HepG2 (cell line): Measurements from ENCODE around the gene BLOC1S4. TPM values are rescaled to one million over a fixed set of nuclear protein-coding genes. Genes with fewer than 3 reads are reported as not detected.
A peak's percentile ranks its signal among the peaks of the same experiment; 100 is the strongest.

Experiments used
- ISL2 ChIP-seq: sonication (generic); formaldehyde crosslinking; IDR thresholded peaks from 2 replicates; pipeline ENCODE4 v1.5.0; 2020; ENCODE audit warnings: missing genetic modification reagents
- KDM3A ChIP-seq: IDR thresholded peaks from 2 replicates; pipeline ENCODE4 v1.6.1; 2018; ENCODE audit warnings: low read depth, missing compliant biosample characterization
- KLF16 ChIP-seq, 2 experiments: sonication (generic) in 1 of 2; formaldehyde crosslinking in 1 of 2; IDR thresholded peaks; 2 replicates each; pipeline versions ENCODE4 v1.6.1 to v1.8.0; 2016 to 2023; ENCODE audit warnings: missing genetic modification reagents in 2 of 2, missing compliant biosample characterization in 1 of 2
- MAF1 ChIP-seq: sonication (generic); formaldehyde crosslinking; IDR thresholded peaks from 2 replicates; pipeline ENCODE4 v1.5.0; 2020; ENCODE audit warnings: missing genetic modification reagents, borderline replicate concordance
- RFXAP ChIP-seq: sonication (generic); formaldehyde crosslinking; IDR thresholded peaks from 2 replicates; pipeline ENCODE4 v1.4.0; 2020; ENCODE audit warnings: missing genetic modification reagents, borderline replicate concordance
- SAFB2 ChIP-seq: sonication (generic); formaldehyde crosslinking; IDR thresholded peaks from 2 replicates; pipeline ENCODE4 v1.5.1; 2020; ENCODE audit warnings: missing genetic modification reagents, low read depth, mild to moderate bottlenecking, borderline replicate concordance
- SNAPC4 ChIP-seq: sonication (generic); formaldehyde crosslinking; IDR thresholded peaks from 2 replicates; pipeline ENCODE4 v1.4.0; 2020; ENCODE audit warnings: mild to moderate bottlenecking, missing genetic modification reagents
- ZBTB21 ChIP-seq: sonication (generic); formaldehyde crosslinking; IDR thresholded peaks from 2 replicates; pipeline ENCODE4 v1.4.0; 2020; ENCODE audit warnings: missing genetic modification reagents
- ZFP90 ChIP-seq: sonication (generic); formaldehyde crosslinking; IDR thresholded peaks from 2 replicates; pipeline ENCODE4 v1.8.0; 2022; ENCODE audit warnings: missing genetic modification reagents, mild to moderate bottlenecking, inconsistent platforms, borderline replicate concordance
- ZNF121 ChIP-seq: sonication (generic); formaldehyde crosslinking; IDR thresholded peaks from 2 replicates; pipeline ENCODE4 v1.5.0; 2020; ENCODE audit warnings: mild to moderate bottlenecking, missing genetic modification reagents
- ZNF24 ChIP-seq: fragments of 450-650 bp; IDR thresholded peaks from 2 replicates; pipeline ENCODE4 v1.6.1; 2017; ENCODE audit warnings: antibody characterized with exemption, mild to moderate bottlenecking
- ZNF33A ChIP-seq: sonication (generic); formaldehyde crosslinking; IDR thresholded peaks from 2 replicates; pipeline ENCODE4 v1.5.1; 2020; ENCODE audit warnings: missing genetic modification reagents, mild to moderate bottlenecking, moderate library complexity, borderline replicate concordance
- ZNF598 ChIP-seq: sonication (generic); formaldehyde crosslinking; IDR thresholded peaks from 2 replicates; pipeline ENCODE4 v1.5.1; 2020; ENCODE audit warnings: mild to moderate bottlenecking, missing genetic modification reagents, borderline replicate concordance
- ZNF605 ChIP-seq: sonication (generic); formaldehyde crosslinking; IDR thresholded peaks from 2 replicates; pipeline ENCODE4 v1.8.0; 2022; ENCODE audit warnings: mild to moderate bottlenecking, missing genetic modification reagents
- ZNF629 ChIP-seq: sonication (generic); formaldehyde crosslinking; conservative IDR thresholded peaks from 2 replicates; pipeline ENCODE4 v1.5.0; 2020; ENCODE audit warnings: missing genetic modification reagents
- ZNF75D ChIP-seq: sonication (generic); formaldehyde crosslinking; IDR thresholded peaks from 2 replicates; pipeline ENCODE4 v1.8.1; 2023; ENCODE audit warnings: missing genetic modification reagents, mild to moderate bottlenecking, borderline replicate concordance
- polyA plus RNA-seq, 8 experiments: library from polyadenylated mRNA; depleted of rRNA in 3 of 8; stranded (reverse) in 7 of 8; unstranded in 1 of 8; fragments of >200 nt; fragmentation: Illumina TruSeq in 4 of 8; extraction: Trizol in 4 of 8; gene quantifications; 2 replicates each; pipeline versions ENCODE4 v1.2.1 to v1.2.3, GENCODE V29; 2011 to 2016; ENCODE audit warnings: low read depth in 4 of 8, missing spikeins in 1 of 8, mixed read lengths in 1 of 8; ENCODE audit not compliant: insufficient read depth in 1 of 8
- total RNA-seq, 5 experiments: library from RNA; depleted of rRNA; stranded (reverse); fragments of >200 nt; fragmentation: Illumina TruSeq; extraction: Trizol; gene quantifications; 2 replicates each; pipeline ENCODE4 v1.2.3, GENCODE V29; 2016; ENCODE audit warnings: low read depth in 1 of 5
- TF ChIP-seq, protein P1 (sequence below): sonication (generic); formaldehyde crosslinking; IDR thresholded peaks from 2 replicates; pipeline ENCODE4 v1.5.1; 2020; ENCODE audit warnings: mild to moderate bottlenecking, missing genetic modification reagents, moderate library complexity
- TF ChIP-seq, protein P2 (sequence below): IDR thresholded peaks from 2 replicates; pipeline ENCODE4 v1.6.1; 2016; ENCODE audit warnings: missing genetic modification reagents, missing compliant biosample characterization

The BLOC1S4 gene
- total and polyA plus RNA-seq, 2 of the 13 experiments (the other 11 are each of a cell fraction or from before 2014, with no cell fraction given), result 15.5 to 20.9 TPM

DNA sequence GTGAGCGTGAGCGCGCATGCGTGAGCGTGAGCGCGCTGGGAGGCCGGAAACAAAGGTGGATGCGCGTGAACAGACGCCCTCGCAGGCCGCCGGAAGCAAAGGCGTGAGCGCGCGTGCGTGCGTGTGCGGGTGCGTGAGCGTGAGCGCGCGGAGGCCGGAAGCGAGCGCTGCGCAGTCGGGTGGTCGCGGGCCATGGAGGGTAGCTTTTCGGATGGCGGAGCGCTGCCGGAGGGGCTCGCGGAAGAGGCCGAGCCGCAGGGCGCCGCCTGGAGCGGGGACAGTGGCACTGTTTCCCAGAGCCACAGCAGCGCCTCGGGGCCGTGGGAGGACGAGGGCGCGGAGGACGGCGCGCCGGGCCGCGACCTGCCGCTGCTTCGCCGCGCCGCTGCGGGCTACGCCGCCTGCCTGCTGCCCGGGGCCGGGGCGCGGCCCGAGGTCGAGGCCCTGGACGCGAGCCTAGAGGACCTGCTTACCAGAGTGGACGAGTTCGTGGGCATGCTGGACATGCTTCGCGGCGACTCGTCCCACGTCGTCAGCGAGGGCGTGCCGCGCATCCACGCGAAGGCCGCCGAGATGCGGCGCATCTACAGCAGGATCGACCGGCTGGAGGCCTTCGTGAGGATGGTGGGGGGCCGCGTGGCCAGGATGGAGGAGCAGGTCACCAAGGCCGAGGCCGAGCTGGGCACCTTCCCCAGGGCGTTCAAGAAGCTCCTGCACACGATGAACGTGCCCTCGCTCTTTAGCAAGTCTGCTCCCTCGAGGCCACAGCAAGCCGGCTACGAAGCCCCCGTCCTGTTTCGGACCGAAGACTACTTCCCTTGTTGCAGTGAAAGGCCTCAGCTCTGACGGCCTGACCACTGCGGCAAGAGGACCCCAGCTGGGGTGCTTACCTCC is at the start of gene BLOC1S4 (continued):
- TF ChIP-seq, protein P1, sequence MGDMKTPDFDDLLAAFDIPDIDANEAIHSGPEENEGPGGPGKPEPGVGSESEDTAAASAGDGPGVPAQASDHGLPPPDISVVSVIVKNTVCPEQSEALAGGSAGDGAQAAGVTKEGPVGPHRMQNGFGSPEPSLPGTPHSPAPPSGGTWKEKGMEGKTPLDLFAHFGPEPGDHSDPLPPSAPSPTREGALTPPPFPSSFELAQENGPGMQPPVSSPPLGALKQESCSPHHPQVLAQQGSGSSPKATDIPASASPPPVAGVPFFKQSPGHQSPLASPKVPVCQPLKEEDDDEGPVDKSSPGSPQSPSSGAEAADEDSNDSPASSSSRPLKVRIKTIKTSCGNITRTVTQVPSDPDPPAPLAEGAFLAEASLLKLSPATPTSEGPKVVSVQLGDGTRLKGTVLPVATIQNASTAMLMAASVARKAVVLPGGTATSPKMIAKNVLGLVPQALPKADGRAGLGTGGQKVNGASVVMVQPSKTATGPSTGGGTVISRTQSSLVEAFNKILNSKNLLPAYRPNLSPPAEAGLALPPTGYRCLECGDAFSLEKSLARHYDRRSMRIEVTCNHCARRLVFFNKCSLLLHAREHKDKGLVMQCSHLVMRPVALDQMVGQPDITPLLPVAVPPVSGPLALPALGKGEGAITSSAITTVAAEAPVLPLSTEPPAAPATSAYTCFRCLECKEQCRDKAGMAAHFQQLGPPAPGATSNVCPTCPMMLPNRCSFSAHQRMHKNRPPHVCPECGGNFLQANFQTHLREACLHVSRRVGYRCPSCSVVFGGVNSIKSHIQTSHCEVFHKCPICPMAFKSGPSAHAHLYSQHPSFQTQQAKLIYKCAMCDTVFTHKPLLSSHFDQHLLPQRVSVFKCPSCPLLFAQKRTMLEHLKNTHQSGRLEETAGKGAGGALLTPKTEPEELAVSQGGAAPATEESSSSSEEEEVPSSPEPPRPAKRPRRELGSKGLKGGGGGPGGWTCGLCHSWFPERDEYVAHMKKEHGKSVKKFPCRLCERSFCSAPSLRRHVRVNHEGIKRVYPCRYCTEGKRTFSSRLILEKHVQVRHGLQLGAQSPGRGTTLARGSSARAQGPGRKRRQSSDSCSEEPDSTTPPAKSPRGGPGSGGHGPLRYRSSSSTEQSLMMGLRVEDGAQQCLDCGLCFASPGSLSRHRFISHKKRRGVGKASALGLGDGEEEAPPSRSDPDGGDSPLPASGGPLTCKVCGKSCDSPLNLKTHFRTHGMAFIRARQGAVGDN (CRISPR knock-in tag), result peak; percentile 93
- TF ChIP-seq KLF16 (CRISPR knock-in tag; IDR thresholded peaks at IDR 0.05), result peak in 1 of 2 experiments; percentile 30; a peak in 1 of 4 replicates
- no peak; the same call in 1 of the 2 replicates for TF ChIP-seq SAFB2 (CRISPR knock-in tag)
- no peak; the same call in 1 of the 2 replicates for TF ChIP-seq ZBTB21 (CRISPR knock-in tag)
- TF ChIP-seq ZNF598 (CRISPR knock-in tag), result no peak
- TF ChIP-seq MAF1 (CRISPR knock-in tag), result no peak
- TF ChIP-seq, protein P2, sequence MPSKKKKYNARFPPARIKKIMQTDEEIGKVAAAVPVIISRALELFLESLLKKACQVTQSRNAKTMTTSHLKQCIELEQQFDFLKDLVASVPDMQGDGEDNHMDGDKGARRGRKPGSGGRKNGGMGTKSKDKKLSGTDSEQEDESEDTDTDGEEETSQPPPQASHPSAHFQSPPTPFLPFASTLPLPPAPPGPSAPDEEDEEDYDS, result peak; percentile 61
- no peak for TF ChIP-seq ZNF33A (CRISPR knock-in tag)
- no peak for TF ChIP-seq ZNF75D (CRISPR knock-in tag)
- TF ChIP-seq RFXAP (CRISPR knock-in tag), result peak; percentile 20; the same call in 1 of the 2 replicates
- TF ChIP-seq ZNF605, result 0 out of 2 replicates have a peak, but pooled peaks have one; percentile 32
- peak; percentile 11; the same call in 1 of the 2 replicates for TF ChIP-seq KDM3A (CRISPR knock-in tag)
- TF ChIP-seq ZNF629, result no peak
- 0 out of 2 replicates have a peak, but pooled peaks have one; percentile 18 for TF ChIP-seq ZFP90
- TF ChIP-seq ZNF24, result no peak
- no peak; the same call in 1 of the 2 replicates for TF ChIP-seq SNAPC4 (CRISPR knock-in tag)
- TF ChIP-seq ZNF121 (CRISPR knock-in tag), result no peak
- no peak; the same call in 1 of the 2 replicates for TF ChIP-seq ISL2 (CRISPR knock-in tag)
